Umbilical cord (tissue), 2 donors: ENCODE measurements around the gene NDE1. TPM values are rescaled to one million over a fixed set of nuclear protein-coding genes. Genes with fewer than 3 reads are reported as not detected.

Source experiments
- DNase-seq: peaks from one replicate; pipeline ENCODE4 v3.0.0-alpha.2; 2015; ENCODE audit warnings: low spot score
- total RNA-seq: library from RNA; depleted of rRNA; stranded (reverse); fragments of >200 nt; gene quantifications from one replicate; pipeline ENCODE4 v1.2.3, GENCODE V29; 2014; ENCODE audit warnings: low replicate concordance; ENCODE audit not compliant: insufficient read depth

NDE1 gene
- total RNA-seq, 1 donor from 2014 or later = 67.7 TPM

- no peak for DNase-seq
These were observed 85.6 kb downstream of the NDE1 start for GRCh38 chr16:15735610-15736009.

DNA sequence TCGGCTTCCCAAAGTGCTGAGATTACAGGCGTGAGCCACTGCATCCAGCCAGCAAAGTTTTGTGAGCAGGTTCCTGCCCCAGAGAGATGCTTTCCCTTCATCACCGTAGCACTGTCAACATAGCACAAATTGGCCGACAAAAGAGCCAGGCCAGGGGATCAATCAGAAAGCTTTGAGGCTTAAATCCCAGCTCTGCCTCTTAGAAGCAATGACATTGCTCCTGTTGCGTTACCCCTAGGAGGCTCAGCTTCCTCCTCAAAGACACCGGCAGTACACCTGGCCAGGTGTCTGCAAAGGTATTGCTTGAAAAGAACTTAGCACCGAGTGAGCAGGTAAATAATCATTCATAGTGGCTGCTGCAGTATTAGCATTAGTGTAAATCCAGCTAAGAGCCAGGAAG lies 86.5 kb downstream of the NDE1 start:
- DNase-seq = no peak

- no peak for DNase-seq
These were observed 87.1 kb downstream of the NDE1 start for GRCh38 chr16:15737140-15737644.

DNA sequence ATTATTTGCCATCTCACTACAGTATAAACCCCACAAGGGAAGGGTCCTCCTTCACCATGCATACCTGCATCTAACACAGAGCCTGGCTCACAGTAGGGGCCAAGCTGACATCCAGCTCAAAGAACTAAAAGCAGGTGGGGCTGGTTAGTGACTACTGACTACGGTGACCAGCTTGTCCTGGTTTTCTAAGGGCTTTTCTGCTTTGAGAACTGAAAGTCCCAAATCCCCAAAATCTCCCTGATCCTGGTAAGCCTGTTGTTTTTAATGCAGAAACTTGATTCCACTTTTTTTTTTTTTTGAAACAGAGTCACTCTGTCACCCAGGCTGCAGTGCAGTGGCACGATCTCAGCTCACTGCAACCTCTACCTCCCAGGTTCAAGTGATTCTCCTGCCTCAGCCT lies 89.4 kb downstream of the NDE1 start:
- no peak for DNase-seq

GRCh38 chr16:15739950-15740349 lies 89.9 kb downstream of the NDE1 start:
- DNase-seq = no peak

DNA sequence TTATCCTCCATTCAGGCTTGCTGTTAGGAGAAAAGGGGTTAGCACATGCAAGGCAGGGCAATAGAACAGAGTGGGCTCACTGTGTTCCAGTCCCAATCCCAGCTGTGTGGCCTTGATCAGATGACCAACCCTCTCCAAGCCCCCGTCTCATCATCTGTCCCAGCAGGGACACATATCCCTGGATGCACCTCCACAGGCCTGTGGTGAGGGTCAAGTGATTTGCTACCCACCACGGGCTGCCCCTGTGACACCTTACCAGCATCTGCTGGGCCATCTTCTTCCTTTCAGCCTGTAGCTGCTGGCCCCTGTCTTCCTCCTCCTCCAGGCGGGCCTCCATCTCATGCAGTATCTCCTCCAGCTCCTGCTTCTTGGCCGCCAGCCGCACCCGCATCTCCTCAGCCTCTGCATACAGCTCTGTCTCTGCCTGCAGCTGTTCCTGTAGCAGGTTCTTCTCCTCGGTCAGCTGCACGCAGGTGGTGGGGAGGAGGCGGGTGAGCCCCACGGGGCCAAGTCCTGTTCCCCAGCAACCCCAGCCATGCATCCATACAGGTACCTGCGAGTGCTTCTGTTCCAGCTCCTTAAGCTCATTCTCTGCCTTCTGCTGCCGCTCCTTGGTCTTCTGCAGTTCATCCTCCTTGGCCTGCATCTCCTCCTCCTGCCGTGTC lies 91.3 kb downstream of the NDE1 start:
- DNase-seq = no peak

- no peak for DNase-seq
These were observed 92.7 kb downstream of the NDE1 start for GRCh38 chr16:15742716-15743115.

GRCh38 chr16:15743657-15744056 lies 93.6 kb downstream of the NDE1 start:
- no peak for DNase-seq

DNA sequence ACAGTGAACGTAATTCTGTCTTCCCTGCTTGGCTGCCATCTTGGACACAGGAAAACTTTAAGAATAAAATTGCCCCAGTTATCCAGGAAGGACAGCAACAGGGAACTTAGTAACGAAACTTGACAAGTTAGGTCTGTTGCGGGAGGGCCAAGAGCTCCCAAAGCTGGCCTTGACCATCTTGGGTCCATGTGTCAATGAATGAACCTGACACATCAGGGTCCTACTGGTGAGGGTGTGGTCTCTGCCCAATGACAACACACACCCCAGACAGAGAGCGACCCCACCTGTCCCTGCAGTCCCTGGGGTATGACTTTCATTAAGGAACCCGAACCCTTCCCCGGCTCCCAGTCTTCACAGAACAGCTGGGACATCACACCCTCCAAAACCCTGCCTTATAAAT lies 96.3 kb downstream of the NDE1 start:
- DNase-seq = no peak

- no peak for DNase-seq
These were observed 97.9 kb downstream of the NDE1 start for GRCh38 chr16:15747937-15748336.

DNA sequence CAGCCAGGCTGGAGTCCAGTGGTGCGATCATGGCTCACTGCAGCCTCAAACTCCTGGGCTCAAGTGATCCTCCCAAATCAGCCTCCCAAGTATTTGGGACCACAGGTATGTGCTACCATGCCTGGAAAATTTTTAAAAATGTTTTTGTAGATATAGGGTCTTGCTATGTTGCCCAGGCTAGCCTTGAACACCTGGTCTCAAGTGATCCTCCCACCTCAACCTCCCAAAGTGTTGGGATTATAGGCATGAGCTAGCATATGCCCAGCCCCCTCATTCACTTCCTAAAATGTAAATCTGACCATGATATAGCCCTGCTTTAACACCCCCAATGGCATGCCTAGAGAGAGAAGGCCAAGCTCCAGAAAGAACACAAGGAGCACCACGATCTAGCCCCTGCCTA lies 98.6 kb downstream of the NDE1 start:
- no peak for DNase-seq

- DNase-seq = no peak
These were observed 99.3 kb downstream of the NDE1 start for GRCh38 chr16:15749371-15749770.

DNA sequence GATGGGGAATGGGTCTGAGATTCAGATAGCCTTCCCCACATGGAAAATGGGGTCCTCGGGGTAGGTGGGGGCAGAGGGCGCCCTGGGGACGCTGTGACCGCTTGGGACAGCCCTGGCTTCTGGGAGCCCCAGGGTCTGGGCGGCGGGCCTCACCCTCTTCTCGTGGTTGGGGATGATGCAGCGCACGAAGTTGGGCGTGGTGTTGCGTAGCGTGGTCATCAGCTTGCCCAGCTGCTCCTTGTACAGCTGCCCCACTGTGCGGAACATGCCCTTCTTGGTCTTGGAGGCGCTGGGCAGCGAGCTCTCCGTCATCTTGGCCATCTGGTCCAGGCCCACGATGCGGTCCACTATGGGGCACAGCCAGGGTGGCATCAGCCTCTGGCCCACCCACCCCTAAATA lies 99.9 kb downstream of the NDE1 start:
- no peak for DNase-seq

GRCh38 chr16:15751940-15752339 lies 101.9 kb downstream of the NDE1 start:
- no peak for DNase-seq

DNA sequence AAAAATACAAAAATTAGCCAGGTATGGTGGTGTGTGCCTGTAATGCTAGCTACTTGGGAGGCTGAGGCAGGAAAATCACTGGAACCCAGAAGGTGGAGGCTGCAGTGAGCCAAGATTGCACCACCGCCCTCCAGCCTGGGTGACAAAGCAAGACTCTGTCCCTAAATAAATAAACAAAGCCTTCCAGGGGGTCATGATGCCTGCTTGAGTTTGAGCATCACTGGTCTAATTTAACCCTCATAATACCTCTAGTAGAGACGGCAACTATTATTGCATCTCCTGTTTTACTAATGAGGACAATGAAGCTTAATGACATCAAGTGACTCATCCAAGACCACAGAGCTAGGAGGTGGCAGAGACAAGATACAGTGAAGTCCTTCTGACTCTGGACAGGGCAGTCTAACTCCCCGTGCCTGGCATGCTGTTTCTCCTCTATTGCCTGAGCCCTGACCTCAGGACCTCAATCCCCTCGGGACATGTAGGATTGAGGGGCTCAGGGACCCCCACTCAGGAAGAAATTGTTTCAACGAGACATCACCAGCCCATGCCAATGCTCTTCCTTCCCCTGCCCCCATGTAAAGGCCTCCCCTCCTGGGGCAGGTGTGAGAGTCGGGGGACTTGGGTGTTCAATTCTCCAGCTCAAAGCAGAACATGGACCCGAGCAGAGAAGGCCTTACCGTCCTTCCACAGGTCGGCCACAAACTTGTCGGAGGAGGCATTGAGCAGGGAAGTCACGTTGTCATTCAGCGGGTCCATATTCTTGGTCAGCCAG lies 102.9 kb downstream of the NDE1 start:
- no peak for DNase-seq

- DNase-seq = no peak
These were observed 104.9 kb downstream of the NDE1 start for GRCh38 chr16:15754821-15755534.

DNA sequence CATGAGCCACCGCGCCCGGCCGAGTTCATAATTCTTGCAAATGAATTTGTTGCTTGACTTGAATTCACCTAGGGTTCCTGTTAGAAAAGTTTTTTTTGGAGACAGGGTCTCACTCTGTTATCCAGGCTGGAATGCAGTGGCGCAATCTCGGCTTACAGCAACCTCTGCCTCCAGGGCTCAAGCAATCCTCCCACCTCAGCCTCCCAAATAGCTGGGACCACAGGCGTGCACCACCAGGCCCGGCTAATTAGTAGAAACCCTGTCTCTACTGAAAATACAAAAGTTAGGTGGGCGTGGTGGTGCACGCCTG lies 107.0 kb downstream of the NDE1 start:
- no peak for DNase-seq

DNA sequence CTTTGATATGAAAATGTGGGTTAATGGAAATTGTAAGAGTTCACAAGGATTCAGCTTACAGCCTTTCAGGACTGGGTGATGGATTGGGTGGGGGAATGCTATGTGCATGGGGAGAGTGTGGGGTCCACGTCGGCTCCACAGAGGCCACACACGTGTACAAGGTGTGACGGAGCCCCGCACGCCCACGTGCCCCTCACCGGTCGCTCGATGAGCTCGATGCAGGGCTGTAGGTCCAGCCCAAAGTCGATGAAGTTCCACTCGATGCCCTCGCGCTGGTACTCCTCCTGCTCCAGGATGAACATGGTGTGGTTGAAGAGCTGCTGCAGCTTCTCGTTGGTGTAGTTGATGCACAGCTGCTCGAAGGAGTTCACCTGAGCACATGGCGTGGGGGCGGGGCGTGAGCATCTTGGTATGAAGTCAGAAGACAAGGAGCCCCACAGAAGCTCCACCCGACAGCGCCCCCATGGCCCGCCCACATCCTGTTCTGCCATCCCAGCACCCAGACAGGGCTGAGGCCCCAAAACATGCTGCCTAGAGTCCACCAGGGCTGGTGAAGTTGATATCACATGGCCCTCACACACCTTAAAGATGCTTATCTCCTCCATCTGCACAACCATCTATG lies 107.7 kb downstream of the NDE1 start:
- DNase-seq = no peak

DNA sequence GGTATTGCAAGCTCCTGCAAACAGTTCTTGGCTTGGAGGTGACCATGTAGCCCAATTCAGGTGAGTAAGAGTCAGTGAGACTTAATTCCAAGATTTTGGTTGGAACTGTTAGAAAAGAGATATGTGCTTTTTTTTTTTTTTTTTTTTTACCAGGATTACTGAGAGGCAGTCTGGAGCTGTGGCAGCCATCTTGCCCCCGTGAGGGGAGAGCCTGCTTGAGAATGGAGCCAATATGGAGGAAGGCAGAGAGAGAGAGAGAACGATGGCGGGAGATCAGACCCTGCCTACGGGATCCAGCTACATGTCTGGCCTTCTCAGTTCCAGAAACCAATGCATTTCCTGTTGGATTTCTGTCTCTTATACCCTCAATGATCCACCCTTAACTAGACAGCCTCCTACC lies 109.0 kb downstream of the NDE1 start:
- no peak for DNase-seq

GRCh38 chr16:15760129-15760528 lies 110.1 kb downstream of the NDE1 start:
- DNase-seq = no peak

DNA sequence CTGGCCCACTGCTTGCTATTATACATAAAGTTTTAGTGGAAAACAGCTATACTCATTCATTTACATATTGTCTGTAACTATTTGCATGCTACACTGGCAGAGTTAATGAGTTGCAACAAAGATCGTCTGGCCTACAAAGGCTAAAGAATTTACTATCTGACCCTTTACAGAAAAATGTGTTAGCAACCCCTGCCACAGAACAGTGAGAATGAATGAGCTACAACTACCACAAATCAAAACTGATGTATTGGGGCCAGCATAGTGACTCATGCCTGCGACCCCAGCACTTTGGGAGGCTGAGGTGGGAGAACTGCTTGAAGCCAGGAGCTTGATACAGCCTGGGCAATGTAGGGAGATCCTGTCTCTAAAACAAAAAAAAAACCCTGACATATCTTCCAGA lies 114.1 kb downstream of the NDE1 start:
- no peak for DNase-seq

GRCh38 chr16:15765116-15765515 lies 115.1 kb downstream of the NDE1 start:
- DNase-seq = no peak
